Measurements from ENCODE around the gene IGFL2. TPM values are rescaled to one million over a fixed set of nuclear protein-coding genes. Genes with fewer than 3 reads are reported as not detected.

The IGFL2 gene
- total and polyA plus RNA-seq, 9 of the 15 experiments (the other 6 are each of a cell fraction or from before 2014, with no cell fraction given): 0.42 to 1.7 (median 0.75) TPM; not detected in 2

DNA sequence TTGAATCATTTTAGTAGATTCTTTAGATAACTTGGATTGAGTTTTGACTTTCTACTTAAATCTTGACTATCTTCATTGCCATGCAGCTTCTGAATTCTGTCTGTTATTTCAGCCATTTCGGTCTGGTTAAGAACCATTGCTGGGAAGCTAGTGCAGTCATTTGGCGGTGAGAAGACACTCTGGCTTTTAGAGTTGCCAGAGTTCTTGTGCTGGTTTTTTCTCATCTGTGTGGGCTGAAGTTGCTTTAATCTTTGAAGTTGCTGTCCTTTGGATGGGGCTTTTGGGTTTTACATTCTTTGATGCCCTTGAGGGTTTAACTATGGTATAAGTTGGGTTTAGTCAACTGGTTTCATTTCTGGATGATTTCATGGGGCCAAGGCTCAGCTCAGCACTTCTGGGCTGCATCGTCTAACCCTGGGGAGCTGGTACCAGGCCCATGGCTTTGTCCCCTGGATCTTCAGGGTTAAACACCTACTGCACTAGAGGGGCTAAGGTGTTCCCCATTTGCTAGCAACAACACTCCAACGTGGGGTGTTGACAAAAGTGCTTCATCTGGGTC, 10.0 kb upstream of the IGFL2 start:
- TF ChIP-seq CBX3 (IDR thresholded peaks at IDR 0.05; ENCODE audit: borderline replicate concordance in 1 of 2, low read length in 2 of 2): no peak
- TF ChIP-seq ZSCAN29 (IDR thresholded peaks at IDR 0.05): no peak
- TF ChIP-seq PRPF4 (IDR thresholded peaks at IDR 0.05; ENCODE audit: insufficient read depth, low read depth, low read length, poor library complexity, severe bottlenecking): no peak
- TF ChIP-seq NFRKB (IDR thresholded peaks at IDR 0.05; ENCODE audit: low read depth): no peak
- no peak for TF ChIP-seq XRCC5 (IDR thresholded peaks at IDR 0.05; ENCODE audit: low read depth, low read length)
- TF ChIP-seq KAT7 (CRISPR knock-in tag; IDR thresholded peaks at IDR 0.05; ENCODE audit: borderline replicate concordance): no peak
- TF ChIP-seq HEY1 (CRISPR knock-in tag; IDR thresholded peaks at IDR 0.05; ENCODE audit: borderline replicate concordance): no peak
- TF ChIP-seq BRF1 (IDR thresholded peaks at IDR 0.05; ENCODE audit: borderline replicate concordance, extremely low read depth, insufficient read length): no peak
- TF ChIP-seq ERF (CRISPR knock-in tag; IDR thresholded peaks at IDR 0.05): no peak
- no peak for TF ChIP-seq GTF2A2 (tag; IDR thresholded peaks at IDR 0.05)
- no peak for TF ChIP-seq TARDBP (IDR thresholded peaks at IDR 0.05)
- no peak for TF ChIP-seq RNF2 (IDR thresholded peaks at IDR 0.05)
- no peak for TF ChIP-seq TRIM28 (IDR thresholded peaks at IDR 0.05)
- no peak for TF ChIP-seq ZNF3 (CRISPR knock-in tag; IDR thresholded peaks at IDR 0.05)
- TF ChIP-seq CEBPB (tag; IDR thresholded peaks at IDR 0.05): no peak
- no peak for TF ChIP-seq NEUROD1 (IDR thresholded peaks at IDR 0.05; ENCODE audit: borderline replicate concordance, low read depth, low read length, partially characterized antibody)
- TF ChIP-seq ZEB2 (IDR thresholded peaks at IDR 0.05): no peak
- TF ChIP-seq, protein P1, sequence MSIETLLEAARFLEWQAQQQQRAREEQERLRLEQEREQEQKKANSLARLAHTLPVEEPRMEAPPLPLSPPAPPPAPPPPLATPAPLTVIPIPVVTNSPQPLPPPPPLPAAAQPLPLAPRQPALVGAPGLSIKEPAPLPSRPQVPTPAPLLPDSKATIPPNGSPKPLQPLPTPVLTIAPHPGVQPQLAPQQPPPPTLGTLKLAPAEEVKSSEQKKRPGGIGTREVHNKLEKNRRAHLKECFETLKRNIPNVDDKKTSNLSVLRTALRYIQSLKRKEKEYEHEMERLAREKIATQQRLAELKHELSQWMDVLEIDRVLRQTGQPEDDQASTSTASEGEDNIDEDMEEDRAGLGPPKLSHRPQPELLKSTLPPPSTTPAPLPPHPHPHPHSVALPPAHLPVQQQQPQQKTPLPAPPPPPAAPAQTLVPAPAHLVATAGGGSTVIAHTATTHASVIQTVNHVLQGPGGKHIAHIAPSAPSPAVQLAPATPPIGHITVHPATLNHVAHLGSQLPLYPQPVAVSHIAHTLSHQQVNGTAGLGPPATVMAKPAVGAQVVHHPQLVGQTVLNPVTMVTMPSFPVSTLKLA (conservative IDR thresholded peaks at IDR 0.05): no peak
- H3K79me2 ChIP-seq (ENCODE audit: control insufficient read depth, insufficient read depth, low read length): no peaks in the 10 kb centered on the region
- no peak for ATAC-seq
- no peaks in the 10 kb centered on the region for H3K9me3 ChIP-seq (replicated peaks; ENCODE audit: control insufficient read depth, insufficient read depth, low read depth, low read length)
- ChIA-PET CTCF (ENCODE audit: low intra/inter-chr PET ratio) (no interaction called here), POLR2A (interaction anchor here (0.7 kb wide), 1 partner anchor 111 kb away, joined by 3 read pairs; no protein-coding TSS in a partner anchor)
- BruUV-seq (replicated peaks): no TSS peak
- no peak overlapping the region for H3K4me2 ChIP-seq (ENCODE audit: insufficient read depth, low read length)
- H3K27ac ChIP-seq (ENCODE audit: extremely low read depth, low read depth, low read length): no peak overlapping the region
- intact Hi-C loops (cut with micrococcal nuclease) (no loop called here), in situ Hi-C loops (cut with MboI) (no loop called here)
- H3K9ac ChIP-seq (ENCODE audit: insufficient read depth in 1 of 2, low read depth in 2 of 2, low read length in 2 of 2): no peak overlapping the region
- DNase-seq (ENCODE audit: extremely low read depth in 1 of 4, low spot score in 3 of 4): no peak
- no peaks in the 10 kb centered on the region for H3K9me1 ChIP-seq (ENCODE audit: control insufficient read depth, insufficient read depth, low read length)
- peaks cover 0 to 17% of the 10 kb centered on the region in 2 experiments; a peak in 3 of 5 replicates for H3K27me3 ChIP-seq (ENCODE audit: control insufficient read depth in 2 of 2, insufficient read depth in 2 of 2, low read length in 2 of 2)
- 2% methylated on average over 4 of the region's 4 CpGs for WGBS (ENCODE audit: insufficient coverage, low coverage, missing lambda C conversion rate)
- FAIRE-seq: no peak
- no peaks in the 10 kb centered on the region for H3K36me3 ChIP-seq (ENCODE audit: control insufficient read depth, insufficient read depth, low read length)
- 0 out of 2 replicates have a peak, but pooled peaks cover 4% of the 10 kb centered on the region for H4K20me1 ChIP-seq (replicated peaks; ENCODE audit: control insufficient read depth, insufficient read depth, low read length)
- no peaks in the 10 kb centered on the region; a peak in 1 of 5 replicates for H3K4me1 ChIP-seq (replicated peaks in 1 of 2; ENCODE audit: control insufficient read depth in 2 of 2, insufficient read depth in 2 of 2, low read length in 2 of 2)
- no peak overlapping the region for H2AFZ ChIP-seq (ENCODE audit: low read depth, low read length)
- H3K4me3 ChIP-seq: no peak overlapping the region

All from K562 (cell line).